ENCODE measurements around the gene ISLR.

ISLR gene

GRCh38 chr15:74216949-74217348 lies 43.4 kb downstream of the ISLR start:
- no peak for DNase-seq

- DNase-seq = peak; percentile 24
Observed at GRCh38 chr15:74217907-74218885, 44.7 kb downstream of the ISLR start.

- DNase-seq = peak; percentile 84
Observed at GRCh38 chr15:74220475-74221248, 47.2 kb downstream of the ISLR start.

- no peak for DNase-seq
Observed at GRCh38 chr15:74221399-74222239, 48.1 kb downstream of the ISLR start.

GRCh38 chr15:74222240-74223119 lies 49.0 kb downstream of the ISLR start:
- DNase-seq = no peak

GRCh38 chr15:74225928-74226327 lies 52.4 kb downstream of the ISLR start:
- DNase-seq = no peak
